ENCODE measurements around the gene ENOPH1. TPM values are rescaled to one million over a fixed set of nuclear protein-coding genes. Genes with fewer than 3 reads are reported as not detected.

Gene ENOPH1
- total RNA-seq, 1 donor from 2014 or later: 35.6 TPM

- Mint-ChIP-seq H3K36me3 (peaks cover 29% of the 10 kb centered on the region), H3K4me1 (ENCODE audit: unreplicated experiment) (peaks cover 6% of the 10 kb centered on the region), H3K27ac (no peak overlapping the region), H3K27me3 (no peaks in the 10 kb centered on the region), H3K4me3 (no peak overlapping the region), H3K9me3 (no peaks in the 10 kb centered on the region)
- DNase-seq (ENCODE audit: extremely low spot score, unreplicated experiment): no peak
- TF ChIP-seq CTCF (conservative IDR thresholded peaks at IDR 0.05): no peak
These were observed 17.5 kb downstream of the ENOPH1 start for GRCh38 chr4:82447886-82448285.

- H3K36me3 Mint-ChIP-seq: peaks cover 41% of the 10 kb centered on the region
- no peak for TF ChIP-seq CTCF (conservative IDR thresholded peaks at IDR 0.05)
- H3K27me3 Mint-ChIP-seq: no peaks in the 10 kb centered on the region
- H3K4me3 Mint-ChIP-seq: no peak overlapping the region
- peaks cover 12% of the 10 kb centered on the region for H3K4me1 Mint-ChIP-seq (ENCODE audit: unreplicated experiment)
- no peak for DNase-seq (ENCODE audit: extremely low spot score, unreplicated experiment)
- H3K9me3 Mint-ChIP-seq: no peaks in the 10 kb centered on the region
- peak overlapping the region; percentile 56 for H3K27ac Mint-ChIP-seq
These were observed 20.8 kb downstream of the ENOPH1 start for GRCh38 chr4:82450966-82451755.

GRCh38 chr4:82452026-82452425 lies 21.6 kb downstream of the ENOPH1 start:
- TF ChIP-seq CTCF (conservative IDR thresholded peaks at IDR 0.05): no peak
- no peak for DNase-seq (ENCODE audit: extremely low spot score, unreplicated experiment)
- H3K27me3 Mint-ChIP-seq: no peaks in the 10 kb centered on the region
- peaks cover 47% of the 10 kb centered on the region for H3K36me3 Mint-ChIP-seq
- H3K27ac Mint-ChIP-seq: no peak overlapping the region
- H3K9me3 Mint-ChIP-seq: no peaks in the 10 kb centered on the region
- no peak overlapping the region for H3K4me3 Mint-ChIP-seq
- H3K4me1 Mint-ChIP-seq (ENCODE audit: unreplicated experiment): peaks cover 12% of the 10 kb centered on the region

GRCh38 chr4:82457266-82457665 lies 26.9 kb downstream of the ENOPH1 start:
- Mint-ChIP-seq H3K27ac (no peak overlapping the region), H3K9me3 (no peaks in the 10 kb centered on the region), H3K4me3 (no peak overlapping the region), H3K4me1 (ENCODE audit: unreplicated experiment) (peaks cover 7% of the 10 kb centered on the region), H3K27me3 (no peaks in the 10 kb centered on the region), H3K36me3 (peaks cover 19% of the 10 kb centered on the region)
- DNase-seq (ENCODE audit: extremely low spot score, unreplicated experiment): peak; percentile 50
- no peak for TF ChIP-seq CTCF (conservative IDR thresholded peaks at IDR 0.05)

DNA sequence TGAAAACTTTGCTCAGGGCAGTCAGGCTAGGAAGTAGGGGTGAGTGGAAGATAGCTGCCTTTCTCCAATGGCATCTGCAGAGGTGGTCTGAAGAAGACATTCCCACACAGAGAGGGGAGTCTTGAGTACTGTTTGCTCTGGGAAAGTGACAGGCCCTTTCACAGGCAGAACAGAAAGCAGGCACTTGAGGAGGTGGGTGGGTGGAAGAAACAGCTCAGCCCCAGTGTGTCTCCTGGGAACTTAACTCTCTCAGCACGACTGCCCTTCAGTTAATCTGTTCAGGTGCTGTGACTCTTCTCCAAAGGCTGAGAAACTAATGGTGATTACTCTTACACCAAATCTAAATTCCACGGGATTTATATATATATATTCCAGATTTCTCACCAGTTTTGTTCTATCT lies 28.3 kb downstream of the ENOPH1 start:
- no peak overlapping the region for H3K27ac Mint-ChIP-seq
- no peak for TF ChIP-seq CTCF (conservative IDR thresholded peaks at IDR 0.05)
- no peaks in the 10 kb centered on the region for H3K9me3 Mint-ChIP-seq
- peaks cover 17% of the 10 kb centered on the region for H3K36me3 Mint-ChIP-seq
- peaks cover 7% of the 10 kb centered on the region for H3K4me1 Mint-ChIP-seq (ENCODE audit: unreplicated experiment)
- DNase-seq (ENCODE audit: extremely low spot score, unreplicated experiment): peak; percentile 24
- H3K27me3 Mint-ChIP-seq: no peaks in the 10 kb centered on the region
- no peak overlapping the region for H3K4me3 Mint-ChIP-seq

Data from type B pancreatic cell (in vitro differentiated cells).